ENCODE results near the gene NR2F1-AS1. TPM values are rescaled to one million over a fixed set of nuclear protein-coding genes. Genes with fewer than 3 reads are reported as not detected.

Gene NR2F1-AS1
- total and polyA plus RNA-seq, 9 of the 15 experiments (the other 6 are each of a cell fraction or from before 2014, with no cell fraction given): not detected

GRCh38 chr5:93620487-93621326 lies 39.7 kb upstream of the NR2F1-AS1 start:
- ATAC-seq (peak; percentile 93), DNase-seq (ENCODE audit: extremely low read depth in 1 of 4, low spot score in 3 of 4) (peak in 1 of 4 experiments; percentile 21), FAIRE-seq (no peak)
- no peaks in the 10 kb centered on the region for H3K27me3 ChIP-seq (ENCODE audit: control insufficient read depth in 2 of 2, insufficient read depth in 2 of 2, low read length in 2 of 2)
- H3K79me2 ChIP-seq (ENCODE audit: control insufficient read depth, insufficient read depth, low read length): no peaks in the 10 kb centered on the region
- 24% methylated on average over 52 of the region's 75 CpGs for WGBS (ENCODE audit: insufficient coverage, low coverage, missing lambda C conversion rate)
- no peak overlapping the region for H3K27ac ChIP-seq (ENCODE audit: extremely low read depth, low read depth, low read length)
- intact Hi-C loops (cut with micrococcal nuclease): no loop called here
- CTCF ChIA-PET (ENCODE audit: low intra/inter-chr PET ratio): no interaction called here
- H3K4me1 ChIP-seq (replicated peaks in 1 of 2; ENCODE audit: control insufficient read depth in 2 of 2, insufficient read depth in 2 of 2, low read length in 2 of 2): peaks cover 0 to 6% of the 10 kb centered on the region in 2 experiments; a peak in 1 of 5 replicates
- POLR2A ChIA-PET: no interaction called here
- H3K9me3 ChIP-seq (replicated peaks; ENCODE audit: control insufficient read depth, insufficient read depth, low read depth, low read length): no peaks in the 10 kb centered on the region
- H3K9me1 ChIP-seq (ENCODE audit: control insufficient read depth, insufficient read depth, low read length): no peaks in the 10 kb centered on the region
- H3K9ac ChIP-seq (ENCODE audit: insufficient read depth in 1 of 2, low read depth in 2 of 2, low read length in 2 of 2): no peak overlapping the region
- TF ChIP-seq STAT5B (CRISPR knock-in tag; IDR thresholded peaks at IDR 0.05): no peak
- 0 out of 2 replicates have a peak, but pooled peaks have one; percentile 26 for TF ChIP-seq CXXC5 (CRISPR knock-in tag; IDR thresholded peaks at IDR 0.05)
- H2AFZ ChIP-seq (ENCODE audit: low read depth, low read length): no peak overlapping the region
- H4K20me1 ChIP-seq (replicated peaks; ENCODE audit: control insufficient read depth, insufficient read depth, low read length): no peaks in the 10 kb centered on the region
- H3K4me3 ChIP-seq: no peak overlapping the region
- in situ Hi-C loops (cut with MboI): no loop called here
- H3K36me3 ChIP-seq (ENCODE audit: control insufficient read depth, insufficient read depth, low read length): no peaks in the 10 kb centered on the region
- BruUV-seq (replicated peaks): no TSS peak
- peak overlapping the region; percentile 18; the same call in 1 of the 2 replicates for H3K4me2 ChIP-seq (ENCODE audit: insufficient read depth, low read length)

- no peak overlapping the region for H3K4me3 ChIP-seq
- H3K9ac ChIP-seq (ENCODE audit: insufficient read depth in 1 of 2, low read depth in 2 of 2, low read length in 2 of 2): no peak overlapping the region
- intact Hi-C loops (cut with micrococcal nuclease): loop anchor here (10.0 kb wide), 1 partner anchor 298 kb away; no protein-coding TSS in a partner anchor
- no peaks in the 10 kb centered on the region for H3K9me3 ChIP-seq (replicated peaks; ENCODE audit: control insufficient read depth, insufficient read depth, low read depth, low read length)
- no TSS peak for BruUV-seq (replicated peaks)
- no peak overlapping the region for H3K4me2 ChIP-seq (ENCODE audit: insufficient read depth, low read length)
- DNase-seq (ENCODE audit: extremely low read depth in 1 of 4, low spot score in 3 of 4) (no peak), ATAC-seq (no peak), FAIRE-seq (no peak)
- peaks cover 0 to 5% of the 10 kb centered on the region in 2 experiments; a peak in 1 of 5 replicates for H3K27me3 ChIP-seq (ENCODE audit: control insufficient read depth in 2 of 2, insufficient read depth in 2 of 2, low read length in 2 of 2)
- H3K36me3 ChIP-seq (ENCODE audit: control insufficient read depth, insufficient read depth, low read length): no peaks in the 10 kb centered on the region
- TF ChIP-seq TFAP4 (CRISPR knock-in tag; IDR thresholded peaks at IDR 0.05; ENCODE audit: borderline replicate concordance) (no peak), NRF1 (conservative IDR thresholded peaks at IDR 0.05 in 1 of 2, IDR thresholded peaks at IDR 0.05 in 1 of 2) (no peak), ZNF436 (CRISPR knock-in tag; IDR thresholded peaks at IDR 0.05) (no peak)
- POLR2A ChIA-PET: no interaction called here
- H3K9me1 ChIP-seq (ENCODE audit: control insufficient read depth, insufficient read depth, low read length): no peaks in the 10 kb centered on the region
- H3K27ac ChIP-seq (ENCODE audit: extremely low read depth, low read depth, low read length): no peak overlapping the region
- H3K79me2 ChIP-seq (ENCODE audit: control insufficient read depth, insufficient read depth, low read length): no peaks in the 10 kb centered on the region
- H3K4me1 ChIP-seq (replicated peaks in 1 of 2; ENCODE audit: control insufficient read depth in 2 of 2, insufficient read depth in 2 of 2, low read length in 2 of 2): peaks cover 0 to 6% of the 10 kb centered on the region in 2 experiments; a peak in 1 of 5 replicates
- CTCF ChIA-PET (ENCODE audit: low intra/inter-chr PET ratio): no interaction called here
- in situ Hi-C loops (cut with MboI): no loop called here
- no peaks in the 10 kb centered on the region for H4K20me1 ChIP-seq (replicated peaks; ENCODE audit: control insufficient read depth, insufficient read depth, low read length)
- no peak overlapping the region for H2AFZ ChIP-seq (ENCODE audit: low read depth, low read length)
- 0% methylated on average over 9 of the region's 9 CpGs for WGBS (ENCODE audit: insufficient coverage, low coverage, missing lambda C conversion rate)
Measured at GRCh38 chr5:93616538-93617174, 35.6 kb upstream of the NR2F1-AS1 start.

All from K562 (cell line).